Sciatic nerve (tissue), 2 donors: ENCODE results near the gene ERC2. TPM values are rescaled to one million over a fixed set of nuclear protein-coding genes. Genes with fewer than 3 reads are reported as not detected.

Experiments
- ATAC-seq: fragments of 200-7000 bp; cut with Tn5 transposase; one replicate; pipeline ENCODE4 v1.9.1; 2020; ENCODE audit warnings: mild to moderate bottlenecking, moderate library complexity
- DNase-seq: peaks from one replicate; pipeline ENCODE4 v3.0.0-alpha.2; 2020; ENCODE audit warnings: low spot score
- intact Hi-C: fragments of 100-400 bp; cut with DNase I; formaldehyde crosslinking; loops from one replicate; pipeline ENCODE4 v1.14.2; 2022
- total RNA-seq: library from RNA; stranded (reverse); fragmentation: NEBNext Ultra II Directional; extraction: Animal tissue kit (Norgen Biotek cat#: 25700); gene quantifications from one replicate; pipeline ENCODE4 v1.2.1, GENCODE V29; 2021
- donor health status: DM: no; HTN: no; CAD: no.
- donor health status: DM: no; HTN: no; CAD: no.

ERC2 gene
- total RNA-seq, 1 donor from 2014 or later, result 1.7 TPM

DNA sequence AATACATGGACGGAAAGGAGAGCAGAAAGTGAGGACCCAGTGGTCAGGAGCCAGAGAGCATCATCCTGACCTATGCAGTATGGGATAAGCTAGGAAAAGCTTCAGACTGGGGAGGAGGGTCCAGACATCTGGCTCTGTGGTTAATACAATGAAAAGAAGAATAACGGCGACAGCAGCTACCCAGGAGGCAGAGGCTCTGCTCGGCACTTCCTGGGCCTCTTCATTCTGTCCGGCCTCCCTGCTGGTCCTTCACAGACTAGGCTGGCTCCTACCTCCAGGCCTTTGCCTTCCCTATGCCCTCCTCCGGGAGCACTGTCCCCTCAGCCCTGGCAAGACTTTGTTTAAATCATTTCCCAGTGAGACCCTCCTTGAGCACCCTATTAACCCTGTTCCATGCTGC, 922.3 kb downstream of the ERC2 start:
- no peak for ATAC-seq
- no peak for DNase-seq
- intact Hi-C loops, result no loop called here

- no peak for DNase-seq
- intact Hi-C loops, result no loop called here
- ATAC-seq, result no peak
Observed at GRCh38 chr3:55544219-55544618, 924.0 kb downstream of the ERC2 start.

GRCh38 chr3:55543181-55543614, 925.1 kb downstream of the ERC2 start:
- intact Hi-C loops, result no loop called here
- ATAC-seq (no peak), DNase-seq (no peak)

- no peak for ATAC-seq
- intact Hi-C loops, result no loop called here
- no peak for DNase-seq
Observed at GRCh38 chr3:55541456-55541855, 926.8 kb downstream of the ERC2 start.

DNA sequence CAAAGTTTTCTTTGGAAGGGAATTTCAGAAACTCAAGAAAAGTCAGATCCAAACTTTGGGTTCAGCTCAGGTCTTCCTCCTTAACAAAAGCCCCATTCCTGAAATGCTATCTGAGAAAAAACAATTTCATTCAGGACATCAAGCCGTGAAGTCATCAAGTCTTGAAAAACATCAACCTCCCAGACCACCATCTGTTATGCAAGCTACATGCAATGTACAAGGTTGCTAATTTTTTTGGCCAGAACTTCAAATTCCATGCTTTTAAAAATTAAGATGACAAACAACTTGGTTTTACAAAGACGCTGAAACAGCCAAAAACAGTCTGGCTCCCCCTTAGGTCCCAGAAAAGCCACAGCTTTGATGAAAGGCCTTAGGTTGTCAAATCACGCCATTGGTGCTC, 927.3 kb downstream of the ERC2 start:
- ATAC-seq, result no peak
- intact Hi-C loops, result no loop called here
- DNase-seq, result no peak

DNA sequence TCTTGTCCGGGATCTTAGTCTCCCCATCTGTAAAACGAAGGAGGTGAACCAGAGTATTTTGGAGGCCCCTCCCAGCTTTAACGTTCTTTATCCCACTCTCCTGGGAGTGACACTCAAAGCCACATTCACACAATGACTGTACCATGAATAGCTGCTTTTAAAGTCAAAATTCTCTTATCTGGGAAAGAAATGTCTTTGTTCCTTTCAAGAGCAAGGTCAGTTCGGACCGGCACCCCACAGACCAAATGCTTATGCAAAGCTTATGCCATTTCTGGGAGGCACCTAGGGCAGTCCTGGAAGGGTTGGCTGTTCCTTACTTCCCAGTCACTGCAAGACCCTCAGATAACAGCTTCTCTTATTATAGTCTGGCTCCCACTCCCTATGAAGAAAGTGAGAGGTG, 927.7 kb downstream of the ERC2 start:
- intact Hi-C loops, result no loop called here
- ATAC-seq (no peak), DNase-seq (no peak)

DNA sequence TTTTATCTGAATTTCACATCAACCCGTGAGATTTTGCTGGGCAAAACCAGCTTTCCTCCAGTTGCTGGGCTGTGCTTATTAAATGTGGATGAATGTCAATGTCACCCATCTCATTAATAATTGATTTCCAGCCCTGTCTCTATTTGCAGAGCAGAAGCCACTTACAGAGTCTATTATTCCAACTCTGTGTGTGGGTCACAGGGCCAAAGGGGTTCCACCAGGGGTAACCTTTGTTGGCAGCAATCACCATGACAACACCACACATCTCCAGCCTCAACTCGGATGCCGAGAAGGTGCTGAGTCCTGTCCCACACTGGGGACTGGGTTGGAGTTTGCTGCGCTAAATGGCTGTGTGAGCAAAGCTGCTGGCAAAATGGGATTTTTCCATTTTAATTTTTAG, 930.1 kb downstream of the ERC2 start:
- DNase-seq, result no peak
- ATAC-seq, result no peak
- intact Hi-C loops, result no loop called here

- intact Hi-C loops, result no loop called here
- DNase-seq (no peak), ATAC-seq (no peak)
Observed at GRCh38 chr3:55537563-55537962, 930.7 kb downstream of the ERC2 start.

DNA sequence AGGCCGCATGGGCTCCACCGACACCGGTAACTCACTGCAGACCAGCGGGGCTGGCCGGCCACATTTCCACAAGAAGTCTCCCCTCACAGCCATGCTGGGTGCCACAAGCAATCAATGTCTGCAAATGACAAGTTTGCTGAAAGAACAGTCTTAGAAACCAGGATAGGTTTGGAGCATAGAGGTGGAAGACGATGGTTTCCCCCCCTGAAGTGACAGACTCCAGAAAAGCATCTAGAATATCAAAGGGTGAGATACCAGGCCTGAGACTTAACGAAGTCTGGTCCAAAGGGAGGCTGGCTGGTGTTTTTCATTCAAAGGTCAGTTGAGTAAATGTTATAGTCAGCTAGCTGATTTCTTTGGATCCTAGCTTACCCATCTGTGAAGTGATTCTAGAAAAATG, 931.1 kb downstream of the ERC2 start:
- no peak for ATAC-seq

GRCh38 chr3:55534876-55535275, 933.4 kb downstream of the ERC2 start:
- intact Hi-C loops, result no loop called here
- ATAC-seq (no peak), DNase-seq (no peak)

More for the DNA sequence above, 931.1 kb downstream of the ERC2 start:
- intact Hi-C loops, result no loop called here
- DNase-seq, result no peak

GRCh38 chr3:55532806-55533205, 935.5 kb downstream of the ERC2 start:
- no peak for DNase-seq
- no peak for ATAC-seq
- intact Hi-C loops, result no loop called here

GRCh38 chr3:55531321-55531720, 936.9 kb downstream of the ERC2 start:
- ATAC-seq (no peak), DNase-seq (no peak)
- intact Hi-C loops, result no loop called here

GRCh38 chr3:55527361-55527760, 940.9 kb downstream of the ERC2 start:
- intact Hi-C loops, result no loop called here
- ATAC-seq, result no peak

GRCh38 chr3:55526332-55527030, 941.8 kb downstream of the ERC2 start:
- DNase-seq (no peak), ATAC-seq (no peak)
- intact Hi-C loops, result no loop called here

More at GRCh38 chr3:55527361-55527760, 940.9 kb downstream of the ERC2 start:
- DNase-seq, result no peak

DNA sequence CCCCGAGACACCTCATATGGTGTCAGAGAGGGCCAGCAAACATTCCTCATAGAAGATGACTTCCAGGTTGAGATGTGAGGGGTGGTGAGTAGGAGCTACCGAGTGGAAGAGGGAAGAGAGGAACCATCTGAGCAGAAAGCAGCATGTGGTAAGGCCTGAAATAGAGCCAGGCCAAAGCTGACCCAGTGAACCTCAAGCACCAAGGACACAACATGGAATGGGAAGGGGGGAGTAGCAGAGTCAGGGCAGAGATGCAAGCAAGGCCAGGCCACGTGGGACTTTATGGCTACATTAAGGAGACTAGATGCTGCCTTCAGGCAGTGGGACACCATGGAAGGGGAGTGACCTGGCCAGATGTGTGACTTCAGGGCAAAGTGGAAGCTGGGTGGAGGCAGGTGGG, 942.8 kb downstream of the ERC2 start:
- intact Hi-C loops, result no loop called here
- ATAC-seq (no peak), DNase-seq (no peak)

DNA sequence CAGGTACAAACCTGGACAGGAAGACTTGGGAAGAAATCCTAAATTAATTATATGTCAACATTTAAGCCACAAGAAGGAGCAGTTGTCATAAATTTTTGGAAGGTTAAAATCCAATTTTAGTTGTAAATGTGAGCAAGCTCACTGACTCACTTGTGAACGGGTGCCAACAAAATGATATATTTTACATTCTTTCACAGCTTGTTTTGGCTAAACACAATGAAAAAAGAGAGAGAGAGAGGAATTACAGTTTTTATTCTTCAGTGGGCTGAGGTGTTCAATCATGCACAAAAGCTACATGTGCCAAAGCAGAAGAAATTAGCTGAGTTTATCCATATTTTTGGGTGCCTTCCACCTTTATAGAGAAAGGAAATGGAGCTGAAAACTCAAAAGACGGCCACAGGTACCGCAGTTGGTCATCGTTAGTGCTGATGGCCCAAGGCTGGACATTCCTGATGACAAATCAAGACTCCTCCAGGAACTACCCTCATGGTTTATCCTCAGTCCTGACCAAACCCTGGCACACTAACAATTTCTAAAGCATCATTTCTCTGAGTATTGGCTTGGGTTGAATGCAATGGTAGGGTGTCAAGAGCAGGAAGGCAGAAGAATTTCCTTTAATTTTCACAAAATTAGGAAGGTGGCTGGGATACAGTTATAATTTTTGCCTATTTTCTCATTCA, 943.6 kb downstream of the ERC2 start:
- ATAC-seq (no peak), DNase-seq (no peak)
- intact Hi-C loops, result no loop called here

DNA sequence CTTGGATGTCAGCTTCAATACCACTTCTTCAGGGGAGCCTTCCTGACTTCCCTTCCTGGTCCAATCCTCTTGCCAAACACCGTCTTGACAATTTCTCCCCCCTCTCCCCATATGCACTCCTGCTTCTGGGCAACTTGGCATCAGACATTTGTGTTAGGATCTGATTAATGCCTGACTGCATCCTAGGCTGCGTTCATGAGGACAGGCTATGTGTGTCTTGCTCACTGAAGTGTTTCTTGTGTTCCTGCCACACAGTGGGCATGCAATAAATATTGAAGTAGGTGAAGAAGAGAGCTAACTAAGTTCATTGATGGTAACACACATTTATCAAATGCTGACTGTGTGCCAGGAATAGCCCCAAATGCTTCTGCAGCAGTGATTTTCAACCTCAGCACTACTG, 944.8 kb downstream of the ERC2 start:
- ATAC-seq (no peak), DNase-seq (no peak)
- intact Hi-C loops, result no loop called here

- ATAC-seq (peak; percentile 94), DNase-seq (peak; percentile 63)
- intact Hi-C loops, result no loop called here
Observed at GRCh38 chr3:55521738-55522421, 946.4 kb downstream of the ERC2 start.

GRCh38 chr3:55521064-55521737, 947.1 kb downstream of the ERC2 start:
- ATAC-seq (no peak), DNase-seq (no peak)

GRCh38 chr3:55519019-55519418, 949.2 kb downstream of the ERC2 start:
- DNase-seq (no peak), ATAC-seq (no peak)
- intact Hi-C loops, result no loop called here

More at GRCh38 chr3:55521064-55521737, 947.1 kb downstream of the ERC2 start:
- intact Hi-C loops, result no loop called here
